ENCODE measurements around the gene IRS1. TPM values are rescaled to one million over a fixed set of nuclear protein-coding genes. Genes with fewer than 3 reads are reported as not detected.

The IRS1 gene
- total and polyA plus RNA-seq, 2 donors (not counting 1 experiment from before 2014, with no cell fraction given) = 14.3 to 29.1 TPM

- no peak for TF ChIP-seq EZH2 (IDR thresholded peaks at IDR 0.05; ENCODE audit: low read length, missing control alignments)
- Histone ChIP-seq H3K9me3 (ENCODE audit: control insufficient read depth, insufficient read depth, low read depth, low read length) (no peaks in the 10 kb centered on the region), H3K4me1 (ENCODE audit: control insufficient read depth, extremely low read depth, insufficient read depth, low read length) (peaks cover 7% of the 10 kb centered on the region), H3K79me2 (ENCODE audit: control insufficient read depth, insufficient read depth, low read length) (peaks cover 98% of the 10 kb centered on the region), H3K4me2 (ENCODE audit: extremely low read depth, insufficient read depth, low read length) (peak overlapping the region; percentile 85), H3K36me3 (ENCODE audit: control insufficient read depth, insufficient read depth, low read length) (peaks cover 21% of the 10 kb centered on the region), H2AFZ (ENCODE audit: low read length) (no peak overlapping the region), H4K20me1 (ENCODE audit: control insufficient read depth, extremely low read depth, insufficient read depth, low read length) (no peaks in the 10 kb centered on the region), H3K9ac (ENCODE audit: insufficient read depth, low read length) (peak overlapping the region; percentile 79), H3K27ac (ENCODE audit: insufficient read depth, low read length) (peak overlapping the region; percentile 88), H3K4me3 (replicated peaks in 1 of 4; ENCODE audit: control extremely low read depth in 1 of 4, insufficient read depth in 1 of 4, low read depth in 3 of 4, low read length in 4 of 4) (peak overlapping the region; percentile 59 to 96 (median 92)), H3K27me3 (ENCODE audit: control insufficient read depth, insufficient read depth, low read length) (no peaks in the 10 kb centered on the region)
- peak; percentile 25 to 49 for DNase-seq (ENCODE audit: low read depth in 2 of 2)
Measured at GRCh38 chr2:226792155-226792881, 7.3 kb downstream of the IRS1 start.

DNA sequence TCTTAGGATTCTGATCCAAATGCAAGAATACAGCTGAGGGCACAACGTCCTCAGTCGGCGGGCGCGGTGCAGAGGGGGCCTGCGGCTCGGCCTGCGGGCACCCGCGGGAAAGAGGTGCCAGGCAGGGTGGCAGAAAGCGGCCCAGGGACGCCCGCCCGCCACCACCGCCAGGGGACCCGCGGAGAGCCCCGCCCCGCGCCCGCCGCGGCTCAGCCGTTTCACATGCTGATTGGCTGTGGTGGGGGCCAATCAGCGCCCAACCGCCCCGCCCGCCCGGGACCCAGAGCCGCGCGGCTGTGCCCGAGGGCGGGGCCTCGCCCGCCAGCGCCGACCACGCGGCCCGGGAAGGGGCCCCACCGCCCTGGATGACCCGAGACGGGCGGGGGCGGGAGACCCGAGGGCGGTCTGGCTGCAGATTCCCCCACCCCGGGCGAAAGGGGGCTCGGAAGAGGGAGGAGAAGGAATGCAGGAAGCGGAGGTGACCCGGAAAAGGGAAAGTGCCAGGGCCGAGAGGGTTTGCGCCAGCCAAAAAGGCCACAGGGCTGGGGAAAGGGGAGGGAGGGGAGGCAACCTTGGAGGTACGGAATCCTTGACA is 8.0 kb downstream of the IRS1 start:
- Histone ChIP-seq H3K79me2 (ENCODE audit: control insufficient read depth, insufficient read depth, low read length) (peaks cover 98% of the 10 kb centered on the region), H3K4me3 (replicated peaks in 1 of 4; ENCODE audit: control extremely low read depth in 1 of 4, insufficient read depth in 1 of 4, low read depth in 3 of 4, low read length in 4 of 4) (peak overlapping the region; percentile 59 to 96 (median 92)), H3K4me1 (ENCODE audit: control insufficient read depth, extremely low read depth, insufficient read depth, low read length) (peaks cover 7% of the 10 kb centered on the region), H3K27me3 (ENCODE audit: control insufficient read depth, insufficient read depth, low read length) (no peaks in the 10 kb centered on the region), H2AFZ (ENCODE audit: low read length) (no peak overlapping the region), H3K9me3 (ENCODE audit: control insufficient read depth, insufficient read depth, low read depth, low read length) (no peaks in the 10 kb centered on the region), H3K4me2 (ENCODE audit: extremely low read depth, insufficient read depth, low read length) (peak overlapping the region; percentile 85), H3K27ac (ENCODE audit: insufficient read depth, low read length) (peak overlapping the region; percentile 88), H3K9ac (ENCODE audit: insufficient read depth, low read length) (peak overlapping the region; percentile 79), H4K20me1 (ENCODE audit: control insufficient read depth, extremely low read depth, insufficient read depth, low read length) (no peaks in the 10 kb centered on the region), H3K36me3 (ENCODE audit: control insufficient read depth, insufficient read depth, low read length) (peaks cover 18% of the 10 kb centered on the region)
- DNase-seq (ENCODE audit: low read depth in 2 of 2) = peak; percentile 81 to 83
- TF ChIP-seq, protein P1, sequence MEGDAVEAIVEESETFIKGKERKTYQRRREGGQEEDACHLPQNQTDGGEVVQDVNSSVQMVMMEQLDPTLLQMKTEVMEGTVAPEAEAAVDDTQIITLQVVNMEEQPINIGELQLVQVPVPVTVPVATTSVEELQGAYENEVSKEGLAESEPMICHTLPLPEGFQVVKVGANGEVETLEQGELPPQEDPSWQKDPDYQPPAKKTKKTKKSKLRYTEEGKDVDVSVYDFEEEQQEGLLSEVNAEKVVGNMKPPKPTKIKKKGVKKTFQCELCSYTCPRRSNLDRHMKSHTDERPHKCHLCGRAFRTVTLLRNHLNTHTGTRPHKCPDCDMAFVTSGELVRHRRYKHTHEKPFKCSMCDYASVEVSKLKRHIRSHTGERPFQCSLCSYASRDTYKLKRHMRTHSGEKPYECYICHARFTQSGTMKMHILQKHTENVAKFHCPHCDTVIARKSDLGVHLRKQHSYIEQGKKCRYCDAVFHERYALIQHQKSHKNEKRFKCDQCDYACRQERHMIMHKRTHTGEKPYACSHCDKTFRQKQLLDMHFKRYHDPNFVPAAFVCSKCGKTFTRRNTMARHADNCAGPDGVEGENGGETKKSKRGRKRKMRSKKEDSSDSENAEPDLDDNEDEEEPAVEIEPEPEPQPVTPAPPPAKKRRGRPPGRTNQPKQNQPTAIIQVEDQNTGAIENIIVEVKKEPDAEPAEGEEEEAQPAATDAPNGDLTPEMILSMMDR (conservative IDR thresholded peaks at IDR 0.05 in 1 of 2, IDR thresholded peaks at IDR 0.05 in 1 of 2; ENCODE audit: low read depth in 1 of 2, low read length in 2 of 2) = peak; percentile 1 to 27
- TF ChIP-seq EZH2 (IDR thresholded peaks at IDR 0.05; ENCODE audit: low read length, missing control alignments) = no peak

DNA sequence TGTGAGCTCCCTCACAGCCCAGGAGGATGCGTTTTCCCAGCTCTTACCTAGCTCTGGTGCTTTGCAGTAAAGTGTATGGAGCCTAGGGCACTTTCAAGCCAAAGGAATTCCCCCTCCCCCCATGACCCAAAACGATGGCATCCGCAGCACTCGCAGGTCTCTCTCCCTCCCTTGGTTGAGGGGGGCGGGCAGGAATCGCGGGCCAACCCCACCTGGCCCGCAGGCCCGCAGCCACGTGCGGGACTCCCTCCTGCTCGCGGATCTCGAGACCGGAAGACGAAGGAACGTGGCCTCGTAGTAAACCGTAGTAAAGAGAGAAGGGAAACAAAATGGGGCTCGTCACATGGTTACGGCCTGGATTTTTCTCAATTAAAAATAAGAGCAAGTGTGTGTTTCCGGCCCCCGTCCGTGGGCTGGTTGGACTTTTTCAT is 8.5 kb downstream of the IRS1 start:
- H3K9ac ChIP-seq (ENCODE audit: insufficient read depth, low read length) = peak overlapping the region; percentile 78
- no peaks in the 10 kb centered on the region for H3K9me3 ChIP-seq (ENCODE audit: control insufficient read depth, insufficient read depth, low read depth, low read length)
- peaks cover 7% of the 10 kb centered on the region for H3K4me1 ChIP-seq (ENCODE audit: control insufficient read depth, extremely low read depth, insufficient read depth, low read length)
- H3K79me2 ChIP-seq (ENCODE audit: control insufficient read depth, insufficient read depth, low read length) = peaks cover 98% of the 10 kb centered on the region
- no peaks in the 10 kb centered on the region for H4K20me1 ChIP-seq (ENCODE audit: control insufficient read depth, extremely low read depth, insufficient read depth, low read length)
- H3K36me3 ChIP-seq (ENCODE audit: control insufficient read depth, insufficient read depth, low read length) = peaks cover 13% of the 10 kb centered on the region
- no peak overlapping the region for H2AFZ ChIP-seq (ENCODE audit: low read length)
- peak; percentile 76 to 77 for DNase-seq (ENCODE audit: low read depth in 2 of 2)
- no peaks in the 10 kb centered on the region for H3K27me3 ChIP-seq (ENCODE audit: control insufficient read depth, insufficient read depth, low read length)
- H3K4me2 ChIP-seq (ENCODE audit: extremely low read depth, insufficient read depth, low read length) = peak overlapping the region; percentile 42
- TF ChIP-seq EZH2 (IDR thresholded peaks at IDR 0.05; ENCODE audit: low read length, missing control alignments) = no peak
- TF ChIP-seq, protein P1 (conservative IDR thresholded peaks at IDR 0.05 in 1 of 2, IDR thresholded peaks at IDR 0.05 in 1 of 2; ENCODE audit: low read depth in 1 of 2, low read length in 2 of 2) = no peak
- H3K27ac ChIP-seq (ENCODE audit: insufficient read depth, low read length) = peak overlapping the region; percentile 88
- peak overlapping the region; percentile 11 to 69 (median 38) for H3K4me3 ChIP-seq (replicated peaks in 1 of 4; ENCODE audit: control extremely low read depth in 1 of 4, insufficient read depth in 1 of 4, low read depth in 3 of 4, low read length in 4 of 4)

All from fibroblast of lung (primary cell).